DOHH2 (cell line): Measurements from ENCODE around the gene ATG14.

Experiments used
- EZH2phosphoT487 ChIP-seq: fragments of 200-600 bp; sonication (generic); IDR thresholded peaks from 2 replicates; pipeline ENCODE4 v1.6.1; 2017; ENCODE audit warnings: borderline replicate concordance, mild to moderate bottlenecking, antibody characterized with exemption, low read length, moderate library complexity, mixed read lengths
- TF ChIP-seq, protein P1 (sequence below): fragments of 200-600 bp; sonication (generic); IDR thresholded peaks from one replicate; pipeline ENCODE4 v1.5.1; 2014; ENCODE audit warnings: antibody characterized with exemption, mild to moderate bottlenecking, low read depth, low read length; ENCODE audit not compliant: poor library complexity, severe bottlenecking

GRCh38 chr14:55388160-55388559, 23.5 kb downstream of the ATG14 start:
- no peak for TF ChIP-seq EZH2phosphoT487
- TF ChIP-seq, protein P1, sequence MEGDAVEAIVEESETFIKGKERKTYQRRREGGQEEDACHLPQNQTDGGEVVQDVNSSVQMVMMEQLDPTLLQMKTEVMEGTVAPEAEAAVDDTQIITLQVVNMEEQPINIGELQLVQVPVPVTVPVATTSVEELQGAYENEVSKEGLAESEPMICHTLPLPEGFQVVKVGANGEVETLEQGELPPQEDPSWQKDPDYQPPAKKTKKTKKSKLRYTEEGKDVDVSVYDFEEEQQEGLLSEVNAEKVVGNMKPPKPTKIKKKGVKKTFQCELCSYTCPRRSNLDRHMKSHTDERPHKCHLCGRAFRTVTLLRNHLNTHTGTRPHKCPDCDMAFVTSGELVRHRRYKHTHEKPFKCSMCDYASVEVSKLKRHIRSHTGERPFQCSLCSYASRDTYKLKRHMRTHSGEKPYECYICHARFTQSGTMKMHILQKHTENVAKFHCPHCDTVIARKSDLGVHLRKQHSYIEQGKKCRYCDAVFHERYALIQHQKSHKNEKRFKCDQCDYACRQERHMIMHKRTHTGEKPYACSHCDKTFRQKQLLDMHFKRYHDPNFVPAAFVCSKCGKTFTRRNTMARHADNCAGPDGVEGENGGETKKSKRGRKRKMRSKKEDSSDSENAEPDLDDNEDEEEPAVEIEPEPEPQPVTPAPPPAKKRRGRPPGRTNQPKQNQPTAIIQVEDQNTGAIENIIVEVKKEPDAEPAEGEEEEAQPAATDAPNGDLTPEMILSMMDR: no peak
